ENCODE measurements around the gene RALGAPA2.

DNA sequence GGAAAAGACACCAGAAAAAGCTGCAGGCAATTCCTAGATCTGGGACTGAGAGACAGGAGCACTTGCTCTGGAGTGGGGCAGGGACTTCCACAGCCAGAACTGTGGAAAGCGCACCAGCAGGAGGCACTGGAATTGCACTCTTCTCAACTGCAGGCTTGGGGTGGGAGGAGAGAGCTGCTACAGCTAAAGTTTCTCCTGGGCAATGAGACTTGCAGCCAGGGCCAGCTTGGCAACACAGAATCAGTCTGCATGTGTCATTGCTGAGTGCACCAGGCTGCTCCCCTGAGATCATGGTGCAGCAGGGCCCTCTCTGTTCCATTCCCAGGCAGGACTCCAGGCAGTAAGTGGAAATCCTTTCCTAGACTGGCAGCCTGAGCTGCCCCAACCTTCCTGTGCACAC is 198.7 kb downstream of the RALGAPA2 start:
- TF ChIP-seq, protein P1, sequence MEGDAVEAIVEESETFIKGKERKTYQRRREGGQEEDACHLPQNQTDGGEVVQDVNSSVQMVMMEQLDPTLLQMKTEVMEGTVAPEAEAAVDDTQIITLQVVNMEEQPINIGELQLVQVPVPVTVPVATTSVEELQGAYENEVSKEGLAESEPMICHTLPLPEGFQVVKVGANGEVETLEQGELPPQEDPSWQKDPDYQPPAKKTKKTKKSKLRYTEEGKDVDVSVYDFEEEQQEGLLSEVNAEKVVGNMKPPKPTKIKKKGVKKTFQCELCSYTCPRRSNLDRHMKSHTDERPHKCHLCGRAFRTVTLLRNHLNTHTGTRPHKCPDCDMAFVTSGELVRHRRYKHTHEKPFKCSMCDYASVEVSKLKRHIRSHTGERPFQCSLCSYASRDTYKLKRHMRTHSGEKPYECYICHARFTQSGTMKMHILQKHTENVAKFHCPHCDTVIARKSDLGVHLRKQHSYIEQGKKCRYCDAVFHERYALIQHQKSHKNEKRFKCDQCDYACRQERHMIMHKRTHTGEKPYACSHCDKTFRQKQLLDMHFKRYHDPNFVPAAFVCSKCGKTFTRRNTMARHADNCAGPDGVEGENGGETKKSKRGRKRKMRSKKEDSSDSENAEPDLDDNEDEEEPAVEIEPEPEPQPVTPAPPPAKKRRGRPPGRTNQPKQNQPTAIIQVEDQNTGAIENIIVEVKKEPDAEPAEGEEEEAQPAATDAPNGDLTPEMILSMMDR (IDR thresholded peaks at IDR 0.05): no peak
- no peak for TF ChIP-seq POLR2A (IDR thresholded peaks at IDR 0.05)
